GM12878 (cell line): ENCODE results near the gene CRBN. TPM values are rescaled to one million over a fixed set of nuclear protein-coding genes. Genes with fewer than 3 reads are reported as not detected.
A peak's percentile ranks its signal among the peaks of the same experiment; 100 is the strongest.

Experiments
- ASH2L ChIP-seq: fragments of 300-600, 200-600 bp; sonication (generic); IDR thresholded peaks from 2 replicates; pipeline ENCODE4 v1.6.1; 2017; ENCODE audit warnings: low read depth, mild to moderate bottlenecking, borderline replicate concordance
- ATF7 ChIP-seq: fragments of 450-650 bp; IDR thresholded peaks from 2 replicates; pipeline ENCODE4 v1.6.1; 2016; ENCODE audit warnings: low read depth, mild to moderate bottlenecking
- BCL3 ChIP-seq: IDR thresholded peaks from 2 replicates; pipeline ENCODE4 v1.6.1; 2011; ENCODE audit warnings: borderline replicate concordance, low read depth, mild to moderate bottlenecking, moderate library complexity, low read length; ENCODE audit not compliant: insufficient read depth, poor library complexity, severe bottlenecking
- CBX3 ChIP-seq: fragments of 200-600 bp; sonication (generic); IDR thresholded peaks from 2 replicates; pipeline ENCODE4 v1.6.1; 2016; ENCODE audit warnings: low read depth, borderline replicate concordance
- CEBPB ChIP-seq, 2 experiments: fragments of 150-350 bp in 1 of 2; IDR thresholded peaks; 2 replicates each; pipeline ENCODE4 v1.6.1; 2012 to 2014; ENCODE audit warnings: low read depth in 2 of 2, low read length in 2 of 2, borderline replicate concordance in 1 of 2, inconsistent platforms in 1 of 2
- EGR1 ChIP-seq, 2 experiments: IDR thresholded peaks; 1 replicate in 1 of 2; 2 replicates in 1 of 2; pipeline ENCODE4 v1.6.1; 2011 to 2012; ENCODE audit warnings: low read depth in 2 of 2, low read length in 2 of 2, borderline replicate concordance in 1 of 2, mild to moderate bottlenecking in 1 of 2, moderate library complexity in 1 of 2
- JUNB ChIP-seq: IDR thresholded peaks from 2 replicates; pipeline ENCODE4 v1.6.1; 2016; ENCODE audit warnings: antibody characterized with exemption, mild to moderate bottlenecking
- KLF5 ChIP-seq: fragments of 450-650 bp; IDR thresholded peaks from 2 replicates; pipeline ENCODE4 v1.6.1; 2014; ENCODE audit warnings: mild to moderate bottlenecking; ENCODE audit not compliant: partially characterized antibody
- LARP7 ChIP-seq: fragments of 450-650 bp; IDR thresholded peaks from 2 replicates; pipeline ENCODE4 v1.6.1; 2017; ENCODE audit warnings: mild to moderate bottlenecking
- MAX ChIP-seq: IDR thresholded peaks from 2 replicates; pipeline ENCODE4 v1.6.1; 2012; ENCODE audit warnings: low read depth, low read length, improper control_type of control experiment
- NFXL1 ChIP-seq: fragments of 450-650 bp; IDR thresholded peaks from 2 replicates; pipeline ENCODE4 v1.6.1; 2017; ENCODE audit warnings: antibody characterized with exemption, mild to moderate bottlenecking, borderline replicate concordance
- NFYA ChIP-seq: IDR thresholded peaks from 2 replicates; pipeline ENCODE4 v1.6.1; 2011; ENCODE audit warnings: low read depth, mild to moderate bottlenecking, low read length, improper control_type of control experiment, borderline replicate concordance
- PAX5 ChIP-seq: IDR thresholded peaks from 2 replicates; pipeline ENCODE4 v1.6.1; 2011; ENCODE audit warnings: low read depth, low read length, borderline replicate concordance
- RB1 ChIP-seq: fragments of 450-650 bp; formaldehyde crosslinking; IDR thresholded peaks from 2 replicates; pipeline ENCODE4 v1.6.1; 2017; ENCODE audit warnings: mild to moderate bottlenecking, borderline replicate concordance
- SMARCA5 ChIP-seq: fragments of 450-650 bp; IDR thresholded peaks from 2 replicates; pipeline ENCODE4 v1.6.1; 2017; ENCODE audit warnings: mild to moderate bottlenecking
- TBL1XR1 ChIP-seq: IDR thresholded peaks from 2 replicates; pipeline ENCODE4 v1.6.1; 2012; ENCODE audit warnings: low read depth, low read length, improper control_type of control experiment
- polyA plus RNA-seq, 11 experiments: library from polyadenylated mRNA; depleted of rRNA in 4 of 11; unstranded in 6 of 11; stranded (reverse) in 5 of 11; fragments of >200 nt; fragmentation: Nextera tagmentation in 4 of 11; fragmentation: Illumina TruSeq in 1 of 11; extraction: Ambion mirVana in 4 of 11; extraction: Trizol in 1 of 11; gene quantifications; 1 replicate in 1 of 11; 2 replicates in 10 of 11; pipeline versions ENCODE4 v1.2.1 to v1.2.3, GENCODE V29; 2011 to 2016; ENCODE audit warnings: inconsistent platforms in 2 of 11, missing spikeins in 2 of 11, low read depth in 1 of 11
- total RNA-seq, 4 experiments: library from RNA; depleted of rRNA in 3 of 4; stranded (reverse); fragments of >200 nt in 3 of 4; fragmentation: Illumina TruSeq in 1 of 4; extraction: Trizol in 1 of 4; gene quantifications; 2 replicates each; pipeline versions ENCODE4 v1.2.1 to v1.2.3, GENCODE V29; 2013 to 2021
- TF ChIP-seq, protein P1 (sequence below): IDR thresholded peaks from 2 replicates; pipeline ENCODE4 v1.6.1; 2011; ENCODE audit warnings: low read depth, mild to moderate bottlenecking, low read length, moderate library complexity, borderline replicate concordance; ENCODE audit errors: extremely low read depth
- TF ChIP-seq, protein P2 (sequence below): fragments of 450-650 bp; IDR thresholded peaks from 2 replicates; pipeline ENCODE4 v1.6.1; 2014; ENCODE audit warnings: mild to moderate bottlenecking
- TF ChIP-seq, protein P3 (sequence below): fragments of 450-650 bp; IDR thresholded peaks from 2 replicates; pipeline ENCODE4 v1.6.1; 2017; ENCODE audit warnings: antibody characterized with exemption, mild to moderate bottlenecking, moderate library complexity
- TF ChIP-seq, protein P4 (sequence below): fragments of 450-650 bp; IDR thresholded peaks from 2 replicates; pipeline ENCODE4 v1.6.1; 2018; ENCODE audit warnings: mild to moderate bottlenecking, low read depth, moderate library complexity; ENCODE audit not compliant: partially characterized antibody

The CRBN gene
- total and polyA plus RNA-seq, 10 of the 15 experiments (the other 5 are each of a cell fraction or from before 2014, with no cell fraction given): 21.7 to 115 (median 35.8) TPM

DNA sequence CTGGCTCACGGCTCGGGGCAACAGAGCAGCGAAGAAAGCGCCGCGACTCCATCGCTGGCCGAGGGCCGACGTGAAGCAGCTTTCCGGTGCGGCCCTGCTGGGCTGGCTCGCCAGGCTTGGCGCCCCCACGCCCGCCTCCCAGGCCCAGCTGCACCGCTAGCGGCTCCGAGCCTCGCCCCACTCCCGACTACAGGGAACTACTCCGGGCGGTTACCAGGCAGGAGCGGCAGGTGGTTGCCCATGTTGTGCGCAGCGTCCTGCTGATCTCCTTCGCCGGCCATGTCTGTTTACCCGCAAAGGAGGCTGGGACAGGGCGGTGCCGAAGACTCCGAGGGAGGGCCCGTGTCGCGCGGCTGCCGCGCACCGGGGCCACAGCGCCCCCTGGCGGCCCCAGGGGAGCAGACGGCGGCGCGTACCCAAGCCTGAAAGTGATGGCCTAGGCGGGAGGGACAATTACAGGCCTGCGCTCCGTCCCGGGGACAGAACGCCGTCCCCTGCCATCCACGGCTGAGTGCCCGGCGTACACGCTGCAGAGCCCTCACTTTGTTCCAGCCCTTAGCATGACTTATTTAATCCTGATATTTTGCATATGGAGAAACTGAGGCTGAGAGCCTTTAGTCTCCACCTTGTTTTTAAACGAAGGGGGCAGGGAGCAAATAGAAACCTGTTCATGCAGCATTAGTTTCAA, at the start of gene CRBN (continued):
- TF ChIP-seq BCL3 (no peak), NFYA (no peak), NFXL1 (no peak), TBL1XR1 (0 out of 2 replicates have a peak, but pooled peaks have one; percentile 66), ATF7 (no peak), CEBPB (IDR thresholded peaks at IDR 0.05; ENCODE audit: borderline replicate concordance in 1 of 2, low read depth in 2 of 2, low read length in 2 of 2) (no peak), MAX (peak; percentile 75; the same call in 1 of the 2 replicates), LARP7 (peak; percentile 89; the same call in 1 of the 2 replicates), ASH2L (no peak), JUNB (no peak), SMARCA5 (peak; percentile 91), EGR1 (IDR thresholded peaks at IDR 0.05; ENCODE audit: borderline replicate concordance in 1 of 2, low read depth in 2 of 2, low read length in 2 of 2) (peak in 1 of 2 experiments; percentile 82; a peak in 2 of 3 replicates), PAX5 (peak; percentile 46; the same call in 1 of the 2 replicates), KLF5 (peak; percentile 29), CBX3 (no peak), RB1 (peak; percentile 97; the same call in 1 of the 2 replicates)
- TF ChIP-seq, protein P1, sequence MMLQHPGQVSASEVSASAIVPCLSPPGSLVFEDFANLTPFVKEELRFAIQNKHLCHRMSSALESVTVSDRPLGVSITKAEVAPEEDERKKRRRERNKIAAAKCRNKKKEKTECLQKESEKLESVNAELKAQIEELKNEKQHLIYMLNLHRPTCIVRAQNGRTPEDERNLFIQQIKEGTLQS: no peak
- TF ChIP-seq, protein P2, sequence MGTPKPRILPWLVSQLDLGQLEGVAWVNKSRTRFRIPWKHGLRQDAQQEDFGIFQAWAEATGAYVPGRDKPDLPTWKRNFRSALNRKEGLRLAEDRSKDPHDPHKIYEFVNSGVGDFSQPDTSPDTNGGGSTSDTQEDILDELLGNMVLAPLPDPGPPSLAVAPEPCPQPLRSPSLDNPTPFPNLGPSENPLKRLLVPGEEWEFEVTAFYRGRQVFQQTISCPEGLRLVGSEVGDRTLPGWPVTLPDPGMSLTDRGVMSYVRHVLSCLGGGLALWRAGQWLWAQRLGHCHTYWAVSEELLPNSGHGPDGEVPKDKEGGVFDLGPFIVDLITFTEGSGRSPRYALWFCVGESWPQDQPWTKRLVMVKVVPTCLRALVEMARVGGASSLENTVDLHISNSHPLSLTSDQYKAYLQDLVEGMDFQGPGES: no peak
- TF ChIP-seq, protein P3, sequence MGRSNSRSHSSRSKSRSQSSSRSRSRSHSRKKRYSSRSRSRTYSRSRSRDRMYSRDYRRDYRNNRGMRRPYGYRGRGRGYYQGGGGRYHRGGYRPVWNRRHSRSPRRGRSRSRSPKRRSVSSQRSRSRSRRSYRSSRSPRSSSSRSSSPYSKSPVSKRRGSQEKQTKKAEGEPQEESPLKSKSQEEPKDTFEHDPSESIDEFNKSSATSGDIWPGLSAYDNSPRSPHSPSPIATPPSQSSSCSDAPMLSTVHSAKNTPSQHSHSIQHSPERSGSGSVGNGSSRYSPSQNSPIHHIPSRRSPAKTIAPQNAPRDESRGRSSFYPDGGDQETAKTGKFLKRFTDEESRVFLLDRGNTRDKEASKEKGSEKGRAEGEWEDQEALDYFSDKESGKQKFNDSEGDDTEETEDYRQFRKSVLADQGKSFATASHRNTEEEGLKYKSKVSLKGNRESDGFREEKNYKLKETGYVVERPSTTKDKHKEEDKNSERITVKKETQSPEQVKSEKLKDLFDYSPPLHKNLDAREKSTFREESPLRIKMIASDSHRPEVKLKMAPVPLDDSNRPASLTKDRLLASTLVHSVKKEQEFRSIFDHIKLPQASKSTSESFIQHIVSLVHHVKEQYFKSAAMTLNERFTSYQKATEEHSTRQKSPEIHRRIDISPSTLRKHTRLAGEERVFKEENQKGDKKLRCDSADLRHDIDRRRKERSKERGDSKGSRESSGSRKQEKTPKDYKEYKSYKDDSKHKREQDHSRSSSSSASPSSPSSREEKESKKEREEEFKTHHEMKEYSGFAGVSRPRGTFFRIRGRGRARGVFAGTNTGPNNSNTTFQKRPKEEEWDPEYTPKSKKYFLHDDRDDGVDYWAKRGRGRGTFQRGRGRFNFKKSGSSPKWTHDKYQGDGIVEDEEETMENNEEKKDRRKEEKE: no peak
- TF ChIP-seq, protein P4, sequence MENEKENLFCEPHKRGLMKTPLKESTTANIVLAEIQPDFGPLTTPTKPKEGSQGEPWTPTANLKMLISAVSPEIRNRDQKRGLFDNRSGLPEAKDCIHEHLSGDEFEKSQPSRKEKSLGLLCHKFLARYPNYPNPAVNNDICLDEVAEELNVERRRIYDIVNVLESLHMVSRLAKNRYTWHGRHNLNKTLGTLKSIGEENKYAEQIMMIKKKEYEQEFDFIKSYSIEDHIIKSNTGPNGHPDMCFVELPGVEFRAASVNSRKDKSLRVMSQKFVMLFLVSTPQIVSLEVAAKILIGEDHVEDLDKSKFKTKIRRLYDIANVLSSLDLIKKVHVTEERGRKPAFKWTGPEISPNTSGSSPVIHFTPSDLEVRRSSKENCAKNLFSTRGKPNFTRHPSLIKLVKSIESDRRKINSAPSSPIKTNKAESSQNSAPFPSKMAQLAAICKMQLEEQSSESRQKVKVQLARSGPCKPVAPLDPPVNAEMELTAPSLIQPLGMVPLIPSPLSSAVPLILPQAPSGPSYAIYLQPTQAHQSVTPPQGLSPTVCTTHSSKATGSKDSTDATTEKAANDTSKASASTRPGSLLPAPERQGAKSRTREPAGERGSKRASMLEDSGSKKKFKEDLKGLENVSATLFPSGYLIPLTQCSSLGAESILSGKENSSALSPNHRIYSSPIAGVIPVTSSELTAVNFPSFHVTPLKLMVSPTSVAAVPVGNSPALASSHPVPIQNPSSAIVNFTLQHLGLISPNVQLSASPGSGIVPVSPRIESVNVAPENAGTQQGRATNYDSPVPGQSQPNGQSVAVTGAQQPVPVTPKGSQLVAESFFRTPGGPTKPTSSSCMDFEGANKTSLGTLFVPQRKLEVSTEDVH: no peak
